Tracheal epithelial cell (primary cell): ENCODE data around the gene CHST8. TPM values are rescaled to one million over a fixed set of nuclear protein-coding genes. Genes with fewer than 3 reads are reported as not detected.

Experiments used
- total RNA-seq: library from RNA; depleted of rRNA; stranded (reverse); fragments of >200 nt; gene quantifications from 2 replicates; pipeline ENCODE4 v1.2.1, GENCODE V29; 2014

The CHST8 gene
- 0.43 TPM in 1 of 2 replicates, not detected in the other for total RNA-seq

GRCh38 chr19:33621811-33622504, at the start of gene CHST8:
CHST8 (plus strand) TSS chr19:33621953; CDS start chr19:33689262, 67,309 bp downstream.

GRCh38 chr19:33796164-33796875, 174.6 kb downstream of the CHST8 start, which contains the start of gene KCTD15:
KCTD15 (plus strand) TSS chr19:33796870; CDS start chr19:33800455, 3,585 bp downstream.

Other genes starting within 250 kb of the CHST8 start
- gene CEBPG, start 248.2 kb upstream of the CHST8 start, total RNA-seq: 68.7 and 102 TPM in 2 replicates
- gene PEPD, start 100.2 kb upstream of the CHST8 start, total RNA-seq: 37.3 and 42.4 TPM in 2 replicates
- gene KCTD15, start 174.9 kb downstream of the CHST8 start, total RNA-seq: 69.9 and 87.6 TPM in 2 replicates